CD8-positive, alpha-beta memory T cell (primary cell): ENCODE data around the gene LAMA3. TPM values are rescaled to one million over a fixed set of nuclear protein-coding genes. Genes with fewer than 3 reads are reported as not detected.
A peak's percentile ranks its signal among the peaks of the same experiment; 100 is the strongest.

Source experiments
- CTCF ChIA-PET: fragments of 350-600 bp; sonication (Branson Sonifier 250); formaldehyde crosslinking; loops from one replicate; lab custom pipeline; 2021; ENCODE audit warnings: antibody characterized with exemption; lab: Charles Lee
- POLR2A ChIA-PET: fragments of 350-600 bp; sonication (Branson Sonifier 250); formaldehyde crosslinking; loops from one replicate; lab custom pipeline; 2021; ENCODE audit warnings: antibody characterized with exemption; lab: Charles Lee
- DNase-seq, 5 donors: peaks; one replicate each; pipeline versions ENCODE4 v3.0.0 to v3.0.0-alpha.2; 2020 to 2022; ENCODE audit warnings: mixed read lengths in 1 of 5
- H3K27ac ChIP-seq: one replicate; pipeline ENCODE4 v1.7.0; 2013; ENCODE audit warnings: low read depth, mild to moderate bottlenecking, low read length, moderate library complexity
- H3K27me3 ChIP-seq: 2 replicates; pipeline ENCODE4 v1.7.0; 2013; ENCODE audit warnings: low read length, mild to moderate bottlenecking; ENCODE audit not compliant: insufficient read depth, poor library complexity, severe bottlenecking
- H3K36me3 ChIP-seq: 2 replicates; pipeline ENCODE4 v1.7.0; 2013; ENCODE audit warnings: mild to moderate bottlenecking, low read length, moderate library complexity; ENCODE audit not compliant: insufficient read depth
- H3K4me1 ChIP-seq: 2 replicates; pipeline ENCODE4 v1.7.0; 2013; ENCODE audit warnings: mild to moderate bottlenecking, low read length, moderate library complexity; ENCODE audit not compliant: insufficient read depth
- H3K4me3 ChIP-seq: 2 replicates; pipeline ENCODE4 v1.7.0; 2013; ENCODE audit warnings: mild to moderate bottlenecking, low read length
- H3K9me3 ChIP-seq: 2 replicates; pipeline ENCODE4 v1.7.0; 2013; ENCODE audit warnings: mild to moderate bottlenecking, low read length
- H3K27ac Mint-ChIP-seq, 8 donors: one replicate each; pipeline ENCODE4 v1.8.0; 2020 to 2021; ENCODE audit warnings: mixed read lengths in 8 of 8, mild to moderate bottlenecking in 6 of 8, inconsistent platforms in 3 of 8, moderate library complexity in 3 of 8
- H3K27me3 Mint-ChIP-seq, 2 donors: one replicate each; pipeline ENCODE4 v1.8.0; 2020 to 2021; ENCODE audit warnings: mixed read lengths in 2 of 2, mild to moderate bottlenecking in 1 of 2, moderate library complexity in 1 of 2
- H3K36me3 Mint-ChIP-seq, 3 donors: one replicate each; pipeline ENCODE4 v1.8.0; 2020 to 2021; ENCODE audit warnings: mixed read lengths in 3 of 3, inconsistent platforms in 1 of 3, mild to moderate bottlenecking in 1 of 3
- H3K4me1 Mint-ChIP-seq, 3 donors: one replicate each; pipeline ENCODE4 v1.8.0; 2020 to 2021; ENCODE audit warnings: mixed read lengths in 3 of 3, inconsistent platforms in 1 of 3, mild to moderate bottlenecking in 1 of 3
- H3K4me3 Mint-ChIP-seq, 7 donors: one replicate each; pipeline ENCODE4 v1.8.0; 2020 to 2021; ENCODE audit warnings: mixed read lengths in 7 of 7, mild to moderate bottlenecking in 6 of 7, moderate library complexity in 4 of 7, inconsistent platforms in 2 of 7
- H3K9me3 Mint-ChIP-seq, 5 donors: one replicate each; pipeline ENCODE4 v1.8.0; 2020 to 2022; ENCODE audit warnings: mixed read lengths in 5 of 5, mild to moderate bottlenecking in 3 of 5, moderate library complexity in 2 of 5, inconsistent platforms in 1 of 5
- polyA plus RNA-seq: library from polyadenylated mRNA; unstranded; fragments of 300-500 nt; fragmentation: Illumina TruSeq; gene quantifications from one replicate; pipeline ENCODE4 v1.2.3, GENCODE V29; 2021
- total RNA-seq, 2 experiments: library from RNA; stranded (reverse); gene quantifications; one replicate each; pipeline ENCODE4 v1.2.3, GENCODE V29; 2021

Gene LAMA3
- total and polyA plus RNA-seq, 3 experiments from 2014 or later, result 0.47 TPM; not detected in 2

GRCh38 chr18:23756590-23757436 lies 67.6 kb downstream of the LAMA3 start:
- Histone ChIP-seq H3K27me3 (no peaks in the 10 kb centered on the region), H3K4me1 (no peaks in the 10 kb centered on the region), H3K36me3 (no peaks in the 10 kb centered on the region), H3K9me3 (no peaks in the 10 kb centered on the region), H3K27ac (no peak overlapping the region), H3K4me3 (no peak overlapping the region)
- ChIA-PET CTCF (no interaction called here), POLR2A (no interaction called here)
- DNase-seq, result no peak
- no peak overlapping the region for H3K4me3 Mint-ChIP-seq
- H3K9me3 Mint-ChIP-seq, result no peaks in the 10 kb centered on the region
- no peaks in the 10 kb centered on the region for H3K4me1 Mint-ChIP-seq
- no peaks in the 10 kb centered on the region for H3K36me3 Mint-ChIP-seq
- H3K27me3 Mint-ChIP-seq, result peaks cover 11 to 28% of the 10 kb centered on the region in 2 donors
- H3K27ac Mint-ChIP-seq, result no peak overlapping the region

- Mint-ChIP-seq H3K27ac (peak overlapping the region in 1 of 8 donors; percentile 33), H3K27me3 (peaks cover 9 to 28% of the 10 kb centered on the region in 2 donors), H3K36me3 (no peaks in the 10 kb centered on the region), H3K4me3 (no peak overlapping the region), H3K9me3 (no peaks in the 10 kb centered on the region), H3K4me1 (no peaks in the 10 kb centered on the region)
- DNase-seq, result no peak
- no peaks in the 10 kb centered on the region for H3K9me3 ChIP-seq
- ChIA-PET CTCF (no interaction called here), POLR2A (no interaction called here)
- no peaks in the 10 kb centered on the region for H3K36me3 ChIP-seq
- H3K27me3 ChIP-seq, result no peaks in the 10 kb centered on the region
- no peak overlapping the region for H3K4me3 ChIP-seq
- H3K27ac ChIP-seq, result no peak overlapping the region
- H3K4me1 ChIP-seq, result no peaks in the 10 kb centered on the region
Measured at GRCh38 chr18:23757437-23757733, 68.1 kb downstream of the LAMA3 start.

GRCh38 chr18:23758281-23758680 lies 69.0 kb downstream of the LAMA3 start:
- CTCF ChIA-PET, result no interaction called here

GRCh38 chr18:23761941-23762340 lies 72.7 kb downstream of the LAMA3 start:
- ChIA-PET CTCF (no interaction called here), POLR2A (no interaction called here)
- Mint-ChIP-seq H3K4me1 (no peaks in the 10 kb centered on the region), H3K4me3 (no peak overlapping the region), H3K36me3 (peaks cover 0 to 6% (median 0%) of the 10 kb centered on the region in 3 donors), H3K27me3 (peaks cover 15 to 49% of the 10 kb centered on the region in 2 donors), H3K27ac (no peak overlapping the region), H3K9me3 (peaks cover 0 to 2% (median 1%) of the 10 kb centered on the region in 5 donors)
- H3K27me3 ChIP-seq, result no peaks in the 10 kb centered on the region
- no peak overlapping the region for H3K4me3 ChIP-seq
- no peaks in the 10 kb centered on the region for H3K9me3 ChIP-seq
- H3K27ac ChIP-seq, result no peak overlapping the region
- DNase-seq, result no peak
- H3K36me3 ChIP-seq, result no peaks in the 10 kb centered on the region
- H3K4me1 ChIP-seq, result no peaks in the 10 kb centered on the region

More at GRCh38 chr18:23758281-23758680, 69.0 kb downstream of the LAMA3 start:
- POLR2A ChIA-PET, result no interaction called here
- DNase-seq, result no peak
- H3K4me3 ChIP-seq, result no peak overlapping the region
- Mint-ChIP-seq H3K4me1 (no peaks in the 10 kb centered on the region), H3K36me3 (no peaks in the 10 kb centered on the region), H3K27me3 (peaks cover 9 to 31% of the 10 kb centered on the region in 2 donors), H3K4me3 (no peak overlapping the region), H3K27ac (no peak overlapping the region), H3K9me3 (no peaks in the 10 kb centered on the region)
- no peaks in the 10 kb centered on the region for H3K4me1 ChIP-seq
- no peak overlapping the region for H3K27ac ChIP-seq
- H3K9me3 ChIP-seq, result no peaks in the 10 kb centered on the region
- H3K27me3 ChIP-seq, result no peaks in the 10 kb centered on the region
- no peaks in the 10 kb centered on the region for H3K36me3 ChIP-seq

GRCh38 chr18:23763343-23763742 lies 74.1 kb downstream of the LAMA3 start:
- Mint-ChIP-seq H3K36me3 (peaks cover 0 to 16% (median 0%) of the 10 kb centered on the region in 3 donors), H3K27me3 (peaks cover 15 to 52% of the 10 kb centered on the region in 2 donors), H3K27ac (no peak overlapping the region), H3K4me3 (no peak overlapping the region), H3K4me1 (no peaks in the 10 kb centered on the region), H3K9me3 (peaks cover 5 to 10% (median 6%) of the 10 kb centered on the region in 5 donors)
- no peaks in the 10 kb centered on the region for H3K36me3 ChIP-seq
- H3K4me3 ChIP-seq, result no peak overlapping the region
- no peaks in the 10 kb centered on the region for H3K27me3 ChIP-seq
- H3K9me3 ChIP-seq, result no peaks in the 10 kb centered on the region
- no peak overlapping the region for H3K27ac ChIP-seq
- DNase-seq, result no peak
- H3K4me1 ChIP-seq, result no peaks in the 10 kb centered on the region
- POLR2A ChIA-PET, result no interaction called here
- CTCF ChIA-PET, result no interaction called here

GRCh38 chr18:23765931-23766330 lies 76.7 kb downstream of the LAMA3 start:
- Mint-ChIP-seq H3K4me3 (no peak overlapping the region), H3K27ac (no peak overlapping the region), H3K36me3 (peaks cover 0 to 19% (median 0%) of the 10 kb centered on the region in 3 donors), H3K27me3 (peaks cover 18 to 50% of the 10 kb centered on the region in 2 donors), H3K4me1 (no peaks in the 10 kb centered on the region), H3K9me3 (peaks cover 5 to 15% (median 11%) of the 10 kb centered on the region in 5 donors)
- Histone ChIP-seq H3K9me3 (no peaks in the 10 kb centered on the region), H3K27me3 (no peaks in the 10 kb centered on the region), H3K4me3 (no peak overlapping the region), H3K27ac (no peak overlapping the region), H3K4me1 (no peaks in the 10 kb centered on the region), H3K36me3 (no peaks in the 10 kb centered on the region)
- POLR2A ChIA-PET, result no interaction called here
- CTCF ChIA-PET, result no interaction called here
- DNase-seq, result no peak

GRCh38 chr18:23772327-23773024 lies 83.2 kb downstream of the LAMA3 start:
- Mint-ChIP-seq H3K9me3 (peaks cover 5 to 13% (median 8%) of the 10 kb centered on the region in 5 donors), H3K36me3 (peaks cover 0 to 9% (median 0%) of the 10 kb centered on the region in 3 donors), H3K4me3 (no peak overlapping the region), H3K4me1 (no peaks in the 10 kb centered on the region), H3K27me3 (peaks cover 10 to 17% of the 10 kb centered on the region in 2 donors), H3K27ac (no peak overlapping the region)
- CTCF ChIA-PET, result no interaction called here
- Histone ChIP-seq H3K27me3 (no peaks in the 10 kb centered on the region), H3K36me3 (no peaks in the 10 kb centered on the region), H3K4me1 (no peaks in the 10 kb centered on the region), H3K27ac (no peak overlapping the region), H3K9me3 (no peaks in the 10 kb centered on the region), H3K4me3 (no peak overlapping the region)
- no peak for DNase-seq
- POLR2A ChIA-PET, result interaction anchor here (0.6 to 0.7 kb wide), 2 partner anchors 13 to 172 kb away, joined by 5 to 7 read pairs; no protein-coding TSS in a partner anchor

- no peaks in the 10 kb centered on the region for H3K36me3 ChIP-seq
- no peaks in the 10 kb centered on the region for H3K27me3 ChIP-seq
- Mint-ChIP-seq H3K9me3 (no peaks in the 10 kb centered on the region), H3K27ac (no peak overlapping the region), H3K4me3 (no peak overlapping the region), H3K4me1 (no peaks in the 10 kb centered on the region), H3K27me3 (peaks cover 9 to 15% of the 10 kb centered on the region in 2 donors), H3K36me3 (peaks cover 0 to 1% (median 0%) of the 10 kb centered on the region in 3 donors)
- no peak overlapping the region for H3K4me3 ChIP-seq
- CTCF ChIA-PET, result no interaction called here
- no peak for DNase-seq
- H3K4me1 ChIP-seq, result no peaks in the 10 kb centered on the region
- no peak overlapping the region for H3K27ac ChIP-seq
- POLR2A ChIA-PET, result no interaction called here
- no peaks in the 10 kb centered on the region for H3K9me3 ChIP-seq
Measured at GRCh38 chr18:23776306-23776705, 87.1 kb downstream of the LAMA3 start.
